Stimulated activated CD4-positive, alpha-beta T cell treated with anti-CD3 and anti-CD28 coated beads, TNF-alpha, amount 100 ng/mL, for 4 hours (primary cell): Measurements from ENCODE around the gene RPL7L1.
"Not testable (repeated sequence)": the region's sequence is repeated elsewhere in the genome, so short reads cannot be mapped to it uniquely, and the experiment has no call there.

Experiments
- DNase-seq, 3 experiments: peaks; one replicate each; pipeline ENCODE4 v3.0.0-alpha.2; 2020; ENCODE audit warnings: low read depth in 3 of 3

RPL7L1 gene

DNA sequence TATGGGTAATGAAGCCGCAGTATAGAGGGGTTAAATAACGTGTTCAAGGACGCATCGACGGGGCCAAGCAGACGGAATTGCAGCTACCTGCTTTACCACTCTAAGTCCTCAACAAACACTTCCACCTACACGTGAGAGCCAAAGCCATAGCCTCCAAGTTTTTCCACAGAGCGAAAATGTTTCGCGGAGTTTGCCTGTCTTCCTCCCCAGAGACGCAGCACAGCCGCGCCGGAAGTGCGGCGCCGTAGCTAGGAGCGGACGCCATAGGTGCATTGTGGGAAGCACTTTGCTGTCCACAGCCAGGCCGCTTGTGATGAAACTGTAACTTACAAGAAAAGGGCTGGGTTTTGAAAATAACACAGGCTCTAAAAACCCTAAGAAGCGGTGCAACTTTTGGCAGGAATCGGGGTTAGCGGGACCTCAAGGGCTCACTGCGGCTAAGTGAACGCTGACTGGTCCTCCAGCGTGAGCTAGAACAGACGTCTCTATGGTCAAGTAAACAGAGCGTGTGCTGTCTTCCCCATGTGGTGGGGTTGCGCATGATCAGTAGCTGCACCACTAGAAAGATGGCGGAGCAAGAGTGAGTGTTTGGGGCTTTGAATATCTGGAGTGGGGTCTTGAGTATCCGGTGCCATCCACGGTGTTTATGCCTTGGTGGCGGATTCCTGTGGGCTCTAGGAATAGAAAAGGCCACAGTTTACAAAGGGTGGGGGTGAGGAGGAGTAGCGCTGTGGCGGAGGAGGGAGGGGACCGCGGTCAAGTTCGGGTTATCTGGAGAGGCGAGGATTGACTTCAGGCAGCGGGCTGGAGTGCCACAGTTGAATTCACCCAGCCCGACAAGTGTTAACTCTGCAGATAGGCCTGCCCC lies at the start of gene RPL7L1:
TSS of gene RPL7L1 (plus strand) at position 245 of the 868 bp plus-strand sequence. CDS start at position 540, 295 bp downstream.
- peak; percentile 60 to 75 (median 67) for DNase-seq

DNA sequence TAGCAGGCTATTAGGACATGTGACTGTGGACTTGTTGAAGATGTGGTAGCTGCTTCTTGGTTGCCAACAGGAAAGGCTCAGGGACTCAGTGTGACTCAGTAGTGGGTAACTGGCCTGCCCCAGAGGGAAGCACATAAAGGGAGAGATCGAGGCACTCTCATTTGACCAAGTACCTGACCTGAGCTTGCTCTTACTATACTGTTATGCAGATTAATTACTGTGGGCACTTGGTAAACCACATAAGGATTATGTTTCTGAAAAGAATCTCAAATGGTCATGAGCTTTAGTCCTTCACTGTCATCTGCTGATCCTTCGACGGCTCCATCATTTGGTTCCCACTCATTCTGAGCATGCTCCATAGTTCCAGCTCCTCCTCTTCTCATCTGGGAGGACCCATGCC lies 48.2 kb upstream of the RPL7L1 start:
- DNase-seq = no peak

DNA sequence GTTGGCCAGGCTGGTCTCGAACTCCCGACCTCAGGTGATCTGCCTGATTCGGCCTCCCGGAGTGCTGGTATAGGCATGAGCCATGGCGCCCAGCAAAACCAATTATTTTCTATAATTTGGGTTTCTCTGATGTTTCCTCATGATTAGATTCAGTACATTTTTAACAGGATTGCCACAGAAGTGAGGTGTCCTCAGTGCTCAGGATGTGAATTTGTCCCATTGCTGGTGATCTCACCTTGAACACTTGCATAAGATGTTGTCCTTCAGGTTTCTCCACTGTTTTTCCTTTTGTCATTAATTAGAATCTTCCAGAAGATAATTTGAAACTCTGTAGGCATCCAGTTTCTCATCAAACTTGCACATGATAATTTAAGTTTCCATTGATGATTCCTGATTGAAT lies 45.4 kb upstream of the RPL7L1 start:
- no peak for DNase-seq

DNA sequence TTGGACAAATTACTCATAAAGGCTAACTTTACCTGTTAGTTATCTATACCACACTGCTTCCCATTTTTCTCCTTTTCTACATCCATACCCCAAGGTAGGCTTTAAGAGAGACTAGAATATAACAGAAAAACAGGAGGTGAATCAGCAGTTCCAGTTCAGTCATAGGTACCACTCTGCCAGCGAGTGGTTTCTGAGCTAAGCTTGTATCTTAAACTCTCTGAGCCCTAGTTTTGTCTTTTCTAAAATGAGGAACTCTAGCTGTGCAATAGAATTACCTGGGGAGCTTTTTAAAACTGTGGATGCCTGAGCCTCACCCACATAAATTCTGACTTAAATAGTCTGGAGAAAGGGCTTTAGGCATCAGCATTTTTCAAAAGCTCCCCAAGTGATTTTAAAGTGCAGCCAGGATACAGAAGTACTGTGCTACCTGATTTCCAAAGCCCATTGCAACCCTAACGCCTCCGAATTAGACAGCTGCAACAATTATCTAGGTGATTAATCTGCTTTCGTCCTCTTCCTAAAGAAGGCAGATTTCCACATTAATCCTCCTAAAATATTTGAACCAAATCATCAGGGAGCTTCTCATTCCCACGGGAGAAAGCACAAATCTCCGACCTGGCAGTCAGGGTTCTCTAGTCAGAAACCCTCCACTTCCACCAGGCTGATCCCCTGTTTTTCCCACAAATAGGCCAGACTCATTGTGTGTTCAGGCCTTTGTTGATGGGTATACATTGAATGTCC lies 37.4 kb upstream of the RPL7L1 start:
- no peak for DNase-seq

DNA sequence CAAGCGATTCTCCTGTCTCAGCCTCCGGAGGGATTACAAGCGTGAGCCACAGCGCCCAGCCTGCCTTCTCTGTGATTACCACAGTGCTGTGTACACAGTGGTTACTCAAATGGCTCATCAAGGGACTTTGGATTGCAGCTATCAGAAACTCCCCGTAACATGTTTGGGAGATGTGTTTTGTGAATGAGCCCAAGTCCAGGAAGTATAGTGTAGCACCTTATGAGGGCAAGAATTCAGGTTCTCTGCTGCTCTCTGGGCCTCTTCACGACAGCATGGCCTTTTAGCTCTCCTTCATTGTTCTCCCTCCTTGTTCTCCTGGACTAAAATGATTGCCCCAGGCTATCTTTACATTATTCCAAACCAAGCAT lies 34.1 kb upstream of the RPL7L1 start:
- no peak for DNase-seq

DNA sequence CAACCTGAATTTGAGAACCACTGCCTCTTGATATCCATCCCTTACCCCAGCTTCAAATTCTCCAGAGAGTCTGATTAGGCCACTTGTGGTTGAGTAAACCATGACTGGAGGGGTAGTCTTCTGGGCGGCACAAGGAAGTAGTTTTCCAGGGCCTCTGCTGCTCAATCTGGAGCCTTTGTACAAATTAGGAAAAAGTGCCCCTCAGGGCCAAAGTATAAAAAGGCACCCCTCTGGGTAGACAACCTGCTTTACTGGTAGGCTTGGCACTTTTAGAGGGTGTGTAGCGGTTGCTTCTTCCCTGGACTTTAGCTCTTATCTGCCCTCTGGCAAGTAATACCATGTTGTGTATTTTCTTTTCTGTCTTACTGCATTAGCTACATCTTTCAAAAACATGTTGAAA lies 32.9 kb upstream of the RPL7L1 start:
- no peak for DNase-seq

DNA sequence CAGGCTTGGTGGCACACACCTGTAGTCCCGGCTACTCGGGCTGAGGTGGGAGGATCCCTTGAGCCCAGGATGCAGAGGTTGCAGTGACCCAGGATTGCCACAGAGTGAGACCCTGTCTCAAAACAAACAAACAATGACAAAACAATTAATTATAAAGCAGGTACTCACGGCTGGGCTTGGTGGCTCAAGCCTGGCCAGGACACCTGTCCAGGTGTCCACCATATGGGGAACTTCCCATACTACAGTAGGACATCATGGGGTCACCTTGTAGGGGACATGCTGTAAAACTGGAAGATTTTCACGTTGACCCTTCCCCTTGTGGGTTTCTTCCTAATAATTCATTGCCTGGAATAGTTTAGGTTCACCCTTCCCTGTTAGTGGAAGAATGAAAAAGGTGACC lies 30.7 kb upstream of the RPL7L1 start:
- no peak for DNase-seq

DNA sequence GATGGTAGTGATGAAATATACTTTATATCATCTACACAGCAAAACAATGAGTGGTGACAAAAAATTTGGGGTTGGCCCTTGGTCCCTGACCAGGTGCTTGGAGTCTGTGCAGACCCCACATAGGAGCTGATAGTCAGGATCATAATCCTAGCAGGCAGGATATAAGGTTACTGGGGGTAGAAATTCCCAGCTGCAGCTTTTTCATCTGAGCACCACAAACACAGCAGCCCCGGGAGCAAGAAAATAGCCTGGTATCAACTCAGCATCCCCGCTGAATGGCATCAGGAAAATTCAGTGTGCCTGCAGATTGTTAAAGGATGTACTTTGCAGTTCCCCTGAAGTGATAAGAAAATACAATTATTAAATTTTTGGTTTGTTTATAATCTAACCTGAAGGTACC lies 27.8 kb upstream of the RPL7L1 start:
- DNase-seq = no peak

DNA sequence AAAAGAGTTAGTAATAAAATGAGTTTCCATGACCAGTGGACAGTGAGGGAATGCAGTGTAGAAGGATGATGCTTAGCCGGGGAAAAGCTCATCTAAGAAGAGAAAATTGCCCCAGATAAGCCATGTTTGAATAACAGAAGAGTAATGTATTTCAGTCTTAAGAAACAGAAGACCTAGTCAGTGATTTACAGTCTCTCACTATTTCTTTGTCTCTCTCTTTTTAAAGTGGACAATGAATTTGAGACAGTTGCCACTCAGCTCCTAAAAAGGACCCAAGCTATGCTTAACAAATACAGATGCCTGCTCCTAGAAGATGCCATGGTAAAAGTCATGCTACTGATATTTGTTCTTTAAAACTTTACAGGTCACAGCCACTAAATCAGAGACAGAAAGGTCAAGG lies 19.4 kb upstream of the RPL7L1 start:
- no peak for DNase-seq

DNA sequence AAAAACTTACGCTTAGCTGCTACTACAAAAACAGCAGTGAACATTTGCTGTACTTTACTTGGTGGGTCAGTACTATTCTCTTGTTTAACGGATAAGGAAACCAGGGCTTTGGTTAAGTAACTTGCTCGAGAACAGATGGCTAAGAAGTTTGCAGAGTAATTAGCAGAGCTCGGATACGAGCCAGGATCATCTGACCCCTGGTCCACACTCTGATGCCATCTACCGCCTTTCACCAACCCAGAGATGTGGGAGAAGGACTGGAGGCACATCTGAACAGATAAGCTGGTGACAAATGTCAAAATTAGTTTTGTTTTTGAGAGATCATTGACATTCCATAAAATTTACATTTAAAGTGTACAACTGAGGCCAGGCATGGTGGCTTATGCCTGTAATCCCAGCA lies 18.9 kb upstream of the RPL7L1 start:
- no peak for DNase-seq

DNA sequence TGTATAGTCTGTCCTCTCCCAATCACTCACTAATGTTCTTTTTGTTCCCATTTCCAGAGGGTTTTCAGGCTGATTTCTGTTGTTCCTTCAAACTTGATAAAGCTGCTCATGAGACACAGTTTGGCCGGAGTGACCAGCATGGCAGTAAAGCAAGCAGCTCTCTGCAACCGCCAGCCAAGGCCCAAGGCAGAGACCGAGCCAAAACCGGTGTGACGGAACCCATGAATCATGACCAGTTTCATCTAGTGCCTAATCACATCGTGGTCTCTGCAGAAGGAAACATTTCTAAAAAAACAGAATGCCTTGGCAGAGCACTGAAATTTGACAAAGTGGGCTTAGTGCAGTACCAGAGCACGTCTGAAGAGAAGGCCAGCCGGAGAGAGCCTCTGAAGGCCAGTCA lies 14.8 kb upstream of the RPL7L1 start:
- DNase-seq = no peak

DNA sequence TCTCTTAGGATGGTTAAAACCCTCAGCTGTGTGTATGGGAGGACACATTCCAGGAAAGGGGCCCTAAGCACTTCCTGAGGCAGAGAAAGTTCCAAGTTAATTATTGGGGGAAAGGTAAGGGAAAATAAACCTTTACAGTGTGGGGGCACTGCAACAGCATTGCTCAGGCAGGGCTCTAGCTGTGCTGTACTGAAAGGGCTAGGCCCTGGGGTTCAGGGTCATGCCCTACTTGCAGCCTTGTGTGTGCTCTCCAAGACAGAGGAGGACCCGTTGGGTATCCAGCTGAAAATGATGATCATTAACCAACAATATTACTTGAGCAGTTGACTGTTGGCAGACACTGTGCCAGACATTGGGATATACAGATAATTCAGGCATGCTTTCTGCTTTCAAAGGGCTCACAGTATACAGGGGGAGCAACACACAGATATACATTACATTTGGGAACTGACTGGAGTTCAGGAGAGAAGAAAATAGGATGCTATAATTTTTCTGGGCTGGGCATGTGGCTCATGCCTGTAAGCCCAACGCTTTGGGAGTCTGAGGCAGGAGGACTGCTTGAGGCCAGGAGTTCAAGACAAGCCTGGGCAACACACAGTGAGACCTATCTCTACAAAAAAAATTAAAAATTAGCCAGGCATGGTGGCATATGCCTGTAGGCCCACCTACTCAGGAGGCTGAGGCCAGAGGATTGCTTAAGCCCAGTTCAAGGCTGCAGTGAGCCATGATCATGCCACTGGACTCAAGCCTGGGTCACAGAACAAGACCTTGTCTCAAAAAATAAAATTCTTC lies 9.1 kb upstream of the RPL7L1 start:
- DNase-seq = no peak

DNA sequence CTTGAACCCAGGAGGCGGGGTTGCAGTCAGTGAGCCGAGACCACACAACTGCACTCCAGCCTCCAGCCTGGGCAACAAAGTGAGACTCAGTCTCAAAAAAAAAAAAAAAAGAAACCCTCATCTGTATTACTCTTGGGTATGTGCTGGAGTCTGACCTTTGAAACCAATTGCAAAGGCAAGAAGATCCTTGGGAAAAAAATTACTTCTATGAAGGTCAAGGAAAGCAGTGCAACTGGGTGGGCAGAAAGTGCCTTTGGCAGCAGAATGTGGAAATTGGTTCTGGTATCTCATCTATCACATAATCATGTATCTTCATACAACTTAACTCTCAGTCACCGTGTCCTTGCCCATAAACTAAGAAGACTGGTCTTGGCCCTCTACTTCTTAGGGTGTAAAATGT lies 7.7 kb upstream of the RPL7L1 start:
- no peak for DNase-seq

DNA sequence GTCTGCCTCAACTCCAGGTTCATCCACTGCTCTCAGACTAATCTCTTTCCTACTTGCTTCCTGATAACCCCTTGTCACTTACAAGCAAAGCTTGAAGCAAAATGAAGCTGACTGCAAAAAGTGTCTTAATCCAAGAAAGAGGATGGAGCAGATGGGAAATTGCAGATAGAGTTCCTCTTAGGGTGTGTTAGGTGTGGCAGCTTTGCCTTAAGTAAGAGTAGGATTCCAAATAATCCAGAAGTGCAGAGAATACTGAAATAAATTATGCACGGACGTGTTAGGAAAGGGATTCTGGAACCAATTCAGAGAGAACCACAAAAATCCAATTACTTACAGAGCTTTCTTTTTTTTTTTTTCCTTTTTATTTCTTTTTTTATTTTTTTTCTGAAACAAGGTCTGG lies 6.1 kb upstream of the RPL7L1 start:
- DNase-seq = no peak

DNA sequence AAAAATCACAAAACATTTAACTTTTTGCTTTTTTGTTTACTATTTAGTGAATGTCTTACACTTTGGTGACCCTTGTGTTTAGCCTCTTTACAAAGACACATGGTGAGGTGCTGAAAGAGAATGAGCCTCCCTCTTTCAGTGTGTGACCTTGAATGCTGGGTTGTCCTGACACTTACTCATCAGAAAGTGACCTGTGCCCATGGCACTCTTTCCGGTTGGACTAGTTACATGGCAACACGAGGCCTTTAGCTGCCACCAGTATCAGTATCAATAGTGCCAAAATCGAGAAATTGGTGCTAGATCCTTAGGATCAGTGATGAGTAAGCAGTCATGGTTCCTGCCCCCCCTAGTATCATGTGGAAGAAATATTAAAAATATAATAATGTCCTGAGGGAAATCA lies 1.7 kb upstream of the RPL7L1 start:
- DNase-seq = no peak

DNA sequence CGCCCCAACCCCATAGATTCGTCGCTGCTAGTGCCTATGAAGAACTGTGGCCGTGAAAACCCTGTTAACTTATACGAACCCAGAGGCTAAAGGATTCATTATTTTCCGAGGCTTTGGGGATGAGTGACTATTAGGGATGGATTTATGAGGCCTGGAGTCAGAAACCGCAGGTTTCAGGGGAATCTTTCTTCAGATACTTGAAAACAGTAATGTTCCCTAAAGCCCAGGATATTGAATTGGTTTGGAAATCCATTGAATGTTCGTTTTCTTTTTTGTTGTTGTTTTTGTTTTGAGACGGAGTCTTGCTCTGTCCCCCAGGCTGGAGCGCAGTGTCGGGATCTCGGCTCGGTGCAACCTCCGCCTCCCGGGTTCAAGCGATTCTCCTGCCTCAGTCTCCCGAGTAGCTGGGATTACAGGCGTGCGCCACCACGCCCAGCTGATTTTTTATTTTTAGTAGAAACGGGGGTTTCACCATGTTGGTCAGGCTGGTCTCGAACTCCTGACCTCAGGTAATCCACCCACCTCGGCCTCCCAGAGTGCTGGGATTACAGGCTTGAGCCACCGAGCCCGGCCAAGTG lies 913 bp downstream of the RPL7L1 start:
- not testable (repeated sequence) for DNase-seq

DNA sequence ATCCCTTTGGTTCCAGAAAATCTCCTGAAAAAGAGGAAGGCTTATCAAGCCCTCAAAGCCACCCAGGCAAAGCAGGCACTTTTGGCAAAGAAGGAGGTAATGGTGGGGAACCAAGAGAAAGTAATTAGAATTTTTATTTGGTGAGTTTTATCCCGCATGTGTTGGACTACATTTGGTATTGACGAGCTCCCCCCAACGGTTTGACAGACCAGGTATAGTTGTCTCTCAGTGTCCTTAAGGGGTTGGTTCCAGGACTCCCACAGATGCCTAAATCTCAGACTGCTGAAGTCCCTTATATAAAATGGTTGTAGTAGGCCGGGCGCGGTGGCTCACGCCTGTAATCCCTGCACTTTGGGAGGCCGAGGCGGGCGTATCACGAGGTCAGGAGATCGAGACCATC lies 1.5 kb downstream of the RPL7L1 start:
- DNase-seq = not testable (repeated sequence)

DNA sequence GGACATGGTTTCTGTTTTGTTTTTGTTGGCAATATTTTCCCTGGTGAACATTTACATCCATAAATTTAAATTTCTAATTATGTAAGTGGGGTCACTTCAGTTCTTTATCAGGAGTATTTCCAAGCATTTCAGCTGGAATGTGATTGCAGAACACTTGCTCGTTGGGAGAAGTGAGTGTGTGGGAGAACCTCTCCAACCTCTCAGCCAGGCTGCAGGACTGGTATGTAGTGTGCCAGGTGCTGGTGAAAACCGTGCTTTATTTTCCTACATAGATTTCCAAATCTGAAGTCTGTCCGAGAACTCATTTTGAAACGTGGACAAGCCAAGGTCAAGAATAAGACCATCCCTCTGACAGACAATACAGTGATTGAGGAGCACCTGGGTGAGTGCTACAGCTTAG lies 6.3 kb downstream of the RPL7L1 start:
- DNase-seq = no peak

DNA sequence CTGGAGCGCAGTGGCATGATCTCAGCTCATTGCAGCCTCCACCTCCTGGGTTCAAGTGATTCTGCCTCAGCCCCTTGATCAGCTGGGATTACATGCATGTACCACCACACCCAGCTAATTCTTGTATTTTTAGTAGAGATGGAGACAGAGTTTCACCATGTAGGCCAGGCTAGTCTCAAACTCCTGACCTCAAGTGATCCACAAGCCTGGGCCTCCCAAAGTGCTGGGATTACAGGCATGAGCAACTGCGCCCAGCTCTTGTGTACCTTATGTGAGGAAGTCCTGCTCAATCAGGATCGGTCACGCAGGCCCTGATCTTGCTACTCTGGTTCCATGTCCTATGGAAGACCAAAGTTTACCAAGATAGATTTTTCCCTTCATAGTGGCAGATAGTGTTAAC lies 8.8 kb downstream of the RPL7L1 start:
- not testable (repeated sequence) for DNase-seq

DNA sequence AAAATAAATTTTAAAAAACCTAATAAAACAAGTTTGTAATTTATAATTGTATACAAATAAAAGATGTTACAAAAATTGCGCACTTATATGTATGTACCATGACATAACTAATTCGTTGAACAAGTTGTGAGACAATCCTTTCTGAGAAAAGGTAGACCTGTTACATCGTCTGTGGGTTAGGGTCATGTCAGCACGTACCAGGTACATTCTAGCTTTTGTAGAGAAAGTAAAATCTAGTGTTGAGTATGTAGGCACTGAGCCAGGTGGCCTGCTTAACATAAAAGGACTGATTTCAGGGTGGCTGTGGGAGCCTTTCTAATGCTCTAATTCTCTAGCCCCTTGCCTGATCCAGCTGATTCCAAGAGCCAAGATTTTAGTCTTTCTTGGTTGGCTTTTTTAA lies 10.4 kb downstream of the RPL7L1 start:
- no peak for DNase-seq

DNA sequence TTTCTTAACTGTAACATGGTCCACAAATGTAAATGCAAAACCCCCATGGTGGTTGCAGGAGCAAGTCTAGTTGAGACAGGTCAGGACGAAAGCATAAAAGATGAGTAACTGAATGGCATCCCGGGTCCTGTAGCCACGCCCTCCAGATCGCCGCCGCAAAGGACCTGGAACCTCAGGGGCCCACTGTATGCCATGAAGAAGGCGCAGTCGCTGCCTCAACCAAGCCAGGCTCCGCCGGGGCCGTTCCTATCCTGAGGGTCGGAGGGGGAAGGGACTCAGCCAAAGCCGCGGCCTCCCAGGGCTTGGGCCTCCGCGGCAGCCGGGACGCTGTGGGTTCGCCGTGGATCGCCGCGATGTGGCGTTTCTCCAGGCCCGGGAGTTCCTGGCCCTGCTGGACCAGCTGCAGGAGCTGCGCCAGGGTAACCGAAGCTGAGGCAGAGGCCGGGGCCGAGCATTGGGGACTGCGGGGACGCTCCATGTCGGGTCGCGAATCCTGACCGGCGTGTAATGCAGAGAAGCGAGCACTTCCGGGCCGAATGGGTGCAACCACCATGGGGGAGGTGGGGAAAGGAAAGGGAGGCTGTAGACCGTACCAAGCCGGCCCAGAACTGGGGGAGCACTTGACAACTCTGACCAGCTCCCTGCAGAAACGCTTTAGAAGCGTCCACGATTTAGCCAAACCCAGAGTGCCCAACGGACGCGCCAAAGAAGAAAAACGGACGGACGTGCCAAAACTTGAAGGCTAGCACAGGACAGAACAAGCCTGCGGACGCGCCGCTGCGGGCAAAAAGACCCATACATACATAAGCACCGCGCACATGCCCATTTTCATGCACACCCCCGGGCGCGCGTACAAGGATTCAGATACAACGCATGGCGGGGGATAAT lies 11.1 kb downstream of the RPL7L1 start:
- peak; percentile 79 to 85 (median 80) for DNase-seq
